Measurements from ENCODE around the gene VCL.
A peak's percentile ranks its signal among the peaks of the same experiment; 100 is the strongest.
"Not testable (repeated sequence)": the region's sequence is repeated elsewhere in the genome, so short reads cannot be mapped to it uniquely, and the experiment has no call there.

Gene VCL

GRCh38 chr10:73971636-73972354, 26.1 kb upstream of the VCL start:
- no peak for DNase-seq (ENCODE audit: low read depth)

GRCh38 chr10:73973427-73973826, 24.5 kb upstream of the VCL start:
- no peak for DNase-seq (ENCODE audit: low read depth)

- DNase-seq (ENCODE audit: low read depth), result no peak
Measured at GRCh38 chr10:73974309-73974946, 23.5 kb upstream of the VCL start.

GRCh38 chr10:73975388-73975787, 22.5 kb upstream of the VCL start:
- DNase-seq (ENCODE audit: low read depth), result no peak

GRCh38 chr10:73979141-73979808, 18.6 kb upstream of the VCL start:
- no peak for DNase-seq (ENCODE audit: low read depth)

- no peak for DNase-seq (ENCODE audit: low read depth)
Measured at GRCh38 chr10:73979809-73980433, 18.0 kb upstream of the VCL start.

- DNase-seq (ENCODE audit: low read depth), result no peak
Measured at GRCh38 chr10:73981812-73982211, 16.1 kb upstream of the VCL start.

- DNase-seq (ENCODE audit: low read depth), result no peak
Measured at GRCh38 chr10:73983096-73984047, 14.5 kb upstream of the VCL start.

- no peak for DNase-seq (ENCODE audit: low read depth)
Measured at GRCh38 chr10:73989594-73990150, 8.2 kb upstream of the VCL start.

GRCh38 chr10:73991203-73991883, 6.6 kb upstream of the VCL start:
- no peak for DNase-seq (ENCODE audit: low read depth)

- DNase-seq (ENCODE audit: low read depth), result peak; percentile 52
Measured at GRCh38 chr10:73991884-73992245, 6.1 kb upstream of the VCL start.

- DNase-seq (ENCODE audit: low read depth), result no peak
Measured at GRCh38 chr10:73992899-73993788, 4.8 kb upstream of the VCL start.

GRCh38 chr10:73995035-73995358, 2.9 kb upstream of the VCL start:
- DNase-seq (ENCODE audit: low read depth), result no peak

GRCh38 chr10:73997461-73997786, 492 bp upstream of the VCL start:
- peak; percentile 48 for DNase-seq (ENCODE audit: low read depth)

GRCh38 chr10:73998623-73998928, 660 bp downstream of the VCL start:
- peak; percentile 3 for DNase-seq (ENCODE audit: low read depth)

GRCh38 chr10:73998929-73999691, 1.2 kb downstream of the VCL start:
- DNase-seq (ENCODE audit: low read depth), result peak; percentile 3

- no peak for DNase-seq (ENCODE audit: low read depth)
Measured at GRCh38 chr10:73999703-74000102, 1.8 kb downstream of the VCL start.

GRCh38 chr10:74000244-74000643, 2.3 kb downstream of the VCL start:
- not testable (repeated sequence) for DNase-seq (ENCODE audit: low read depth)

GRCh38 chr10:74000892-74001669, 3.2 kb downstream of the VCL start:
- no peak for DNase-seq (ENCODE audit: low read depth)

Data from activated T-helper 9 cell treated with anti-CD3 and anti-CD28 coated beads, Interleukin-2, amount 50 U/mL, for 16 hours (primary cell).